MM.1S (cell line): ENCODE results near the gene GYPB.
"Not testable (repeated sequence)": the region's sequence is repeated elsewhere in the genome, so short reads cannot be mapped to it uniquely, and the experiment has no call there.

Experiments
- DNase-seq: peaks from one replicate; pipeline ENCODE4 v3.0.0-alpha.2; 2015
- H2AFZ ChIP-seq: fragments of 300-600 bp; sonication (generic); 2 replicates; pipeline ENCODE4 v1.6.0; 2016; ENCODE audit warnings: antibody characterized with exemption, low read length
- H3F3A ChIP-seq: fragments of 300-600 bp; sonication (generic); 2 replicates; pipeline ENCODE4 v1.6.1; 2016; ENCODE audit warnings: mild to moderate bottlenecking, antibody characterized with exemption, low read length, moderate library complexity, mixed read lengths; ENCODE audit not compliant: insufficient read depth
- H3K27ac ChIP-seq: fragments of 300-600 bp; sonication (generic); 2 replicates; pipeline ENCODE4 v1.5.1; 2016; ENCODE audit warnings: mild to moderate bottlenecking, low read length
- H3K27me3 ChIP-seq: fragments of 300-600 bp; sonication (generic); replicated peaks from 2 replicates; pipeline ENCODE4 v1.6.0; 2016; ENCODE audit warnings: low read length; ENCODE audit not compliant: insufficient read depth
- H3K36me3 ChIP-seq: fragments of 300-600 bp; sonication (generic); replicated peaks from 2 replicates; pipeline ENCODE4 v1.6.1; 2016; ENCODE audit warnings: mild to moderate bottlenecking, low read length, mixed read lengths; ENCODE audit not compliant: insufficient read depth
- H3K4me1 ChIP-seq: fragments of 300-600 bp; sonication (generic); 2 replicates; pipeline ENCODE4 v1.6.1; 2016; ENCODE audit warnings: low read length, mixed read lengths
- H3K4me2 ChIP-seq: fragments of 300-600 bp; sonication (generic); 2 replicates; pipeline ENCODE4 v1.6.0; 2016; ENCODE audit warnings: low read depth, low read length
- H3K4me3 ChIP-seq: fragments of 300-600 bp; sonication (generic); 2 replicates; pipeline ENCODE4 v1.5.1; 2016; ENCODE audit warnings: low read length, mixed read lengths
- H3K79me2 ChIP-seq: fragments of 300-600 bp; sonication (generic); 2 replicates; pipeline ENCODE4 v1.6.1; 2016; ENCODE audit warnings: mixed run types, low read length, mixed read lengths
- H3K9ac ChIP-seq: fragments of 300-600 bp; sonication (generic); 2 replicates; pipeline ENCODE4 v1.6.1; 2016; ENCODE audit warnings: low read length, mixed read lengths
- H3K9me2 ChIP-seq: fragments of 300-600 bp; sonication (generic); replicated peaks from 2 replicates; pipeline ENCODE4 v1.6.1; 2016; ENCODE audit warnings: mild to moderate bottlenecking, low read length, mixed read lengths; ENCODE audit not compliant: insufficient read depth
- H3K9me3 ChIP-seq: fragments of 300-600 bp; sonication (generic); replicated peaks from 2 replicates; pipeline ENCODE4 v1.6.1; 2016; ENCODE audit warnings: mild to moderate bottlenecking, low read length, mixed read lengths; ENCODE audit not compliant: insufficient read depth
- H4K20me1 ChIP-seq: fragments of 300-600 bp; sonication (generic); 2 replicates; pipeline ENCODE4 v1.6.1; 2016; ENCODE audit warnings: mild to moderate bottlenecking, low read length, moderate library complexity, mixed read lengths; ENCODE audit not compliant: insufficient read depth

GYPB gene

DNA sequence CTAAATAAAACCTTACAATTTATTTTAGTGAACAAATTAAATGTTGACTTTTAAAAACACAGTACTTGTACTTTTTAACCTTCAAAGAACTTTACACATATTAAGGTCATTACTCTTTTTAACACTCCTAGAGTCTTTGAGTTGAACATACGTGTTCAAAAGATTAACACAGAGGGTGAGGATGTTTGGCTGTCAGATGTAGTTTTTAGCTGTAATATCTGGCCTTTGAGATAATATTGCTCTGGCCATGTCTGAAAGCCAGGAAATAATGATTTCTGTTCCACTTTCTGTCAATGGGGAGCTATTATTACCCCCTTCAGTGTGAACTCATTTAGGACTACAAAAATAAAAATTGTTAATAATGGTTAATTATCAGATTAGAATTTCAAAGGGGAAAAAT, 71.7 kb downstream of the GYPB start:
- not testable (repeated sequence) for H3K27me3 ChIP-seq, H3K4me2 ChIP-seq, H3K9ac ChIP-seq, H3F3A ChIP-seq, DNase-seq, H3K27ac ChIP-seq, H4K20me1 ChIP-seq, H3K9me2 ChIP-seq, H3K9me3 ChIP-seq, H2AFZ ChIP-seq, H3K79me2 ChIP-seq, H3K4me1 ChIP-seq, H3K36me3 ChIP-seq, H3K4me3 ChIP-seq
